ENCODE measurements around the gene ANKS1B.
"Not testable (repeated sequence)": the region's sequence is repeated elsewhere in the genome, so short reads cannot be mapped to it uniquely, and the experiment has no call there.

The ANKS1B gene

DNA sequence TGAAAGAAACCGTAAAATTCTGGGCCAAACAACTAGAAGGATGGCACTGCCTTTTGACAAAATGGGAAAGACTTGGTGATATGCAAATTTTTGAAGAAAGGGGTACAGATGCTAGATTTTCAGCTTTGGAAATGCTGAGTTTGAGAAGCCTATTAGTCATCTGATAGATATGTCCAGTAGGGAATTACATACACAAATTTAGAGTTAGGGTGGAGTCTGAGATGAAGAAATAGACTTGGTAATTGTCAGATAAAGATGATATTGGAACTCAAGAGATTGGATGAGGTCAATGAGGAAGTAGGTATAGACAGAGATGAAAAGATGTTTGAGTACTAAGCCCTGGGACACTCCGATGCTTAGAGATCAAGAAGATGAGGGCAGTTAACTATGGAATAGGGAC lies 184.1 kb downstream of the ANKS1B start:
- no peak for DNase-seq
- Histone ChIP-seq H3K36me3 (ENCODE audit: control insufficient read depth in 4 of 4, insufficient read depth in 4 of 4, low read length in 3 of 4) (no peaks in the 10 kb centered on the region), H3K4me3 (ENCODE audit: control insufficient read depth in 1 of 7, extremely low read depth in 1 of 7, insufficient read depth in 4 of 7, low read depth in 2 of 7, low read length in 6 of 7) (no peak overlapping the region), H3K9me3 (ENCODE audit: control extremely low read depth in 1 of 5, control insufficient read depth in 4 of 5, insufficient read depth in 2 of 5, low read depth in 1 of 5, low read length in 4 of 5) (no peaks in the 10 kb centered on the region), H3K27ac (ENCODE audit: insufficient read depth in 1 of 2, low read depth in 1 of 2, low read length in 2 of 2, poor library complexity in 1 of 2, severe bottlenecking in 2 of 2) (no peak overlapping the region), H3K27me3 (replicated peaks in 2 of 5; ENCODE audit: control insufficient read depth in 4 of 5, insufficient read depth in 5 of 5, low read length in 4 of 5) (peaks cover 0 to 2% (median 0%) of the 10 kb centered on the region in 5 experiments), H3K4me1 (ENCODE audit: control extremely low read depth in 1 of 4, control insufficient read depth in 4 of 4, insufficient read depth in 4 of 4, low read length in 3 of 4) (no peaks in the 10 kb centered on the region)
- POLR2A ChIA-PET, result no interaction called here
- 94% methylated on average over 2 of the region's 2 CpGs for WGBS (ENCODE audit: insufficient coverage)
- CTCF ChIA-PET, result no interaction called here

DNA sequence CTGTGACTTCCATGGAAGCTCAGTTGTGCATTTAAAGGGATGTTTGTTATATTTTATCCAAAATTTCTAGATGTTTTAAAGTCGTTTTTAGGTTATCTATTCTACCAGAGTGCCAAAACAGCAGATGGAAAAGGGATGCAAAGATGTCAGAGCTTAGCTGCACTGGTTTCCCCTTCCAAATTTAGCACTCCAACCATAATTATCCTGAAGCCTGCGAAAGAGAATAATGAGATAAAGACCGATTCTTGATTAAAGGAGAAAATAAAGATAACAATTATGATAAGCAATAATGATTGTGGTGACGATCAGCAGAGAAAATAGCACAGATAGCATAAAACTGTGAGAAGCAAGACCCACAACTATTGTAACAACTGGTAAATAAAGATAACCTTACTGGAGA lies 186.8 kb downstream of the ANKS1B start:
- DNase-seq; H3K36me3 ChIP-seq (ENCODE audit: control insufficient read depth in 4 of 4, insufficient read depth in 4 of 4, low read length in 3 of 4); CTCF ChIA-PET; H3K27me3 ChIP-seq (replicated peaks in 2 of 5; ENCODE audit: control insufficient read depth in 4 of 5, insufficient read depth in 5 of 5, low read length in 4 of 5); H3K4me3 ChIP-seq (ENCODE audit: control insufficient read depth in 1 of 7, extremely low read depth in 1 of 7, insufficient read depth in 4 of 7, low read depth in 2 of 7, low read length in 6 of 7); H3K27ac ChIP-seq (ENCODE audit: insufficient read depth in 1 of 2, low read depth in 1 of 2, low read length in 2 of 2, poor library complexity in 1 of 2, severe bottlenecking in 2 of 2); H3K4me1 ChIP-seq (ENCODE audit: control extremely low read depth in 1 of 4, control insufficient read depth in 4 of 4, insufficient read depth in 4 of 4, low read length in 3 of 4); H3K9me3 ChIP-seq (ENCODE audit: control extremely low read depth in 1 of 5, control insufficient read depth in 4 of 5, insufficient read depth in 2 of 5, low read depth in 1 of 5, low read length in 4 of 5): not testable (repeated sequence)
- POLR2A ChIA-PET, result interaction anchor here (0.6 kb wide), 1 partner anchor 1027 kb away, joined by 3 read pairs; no protein-coding TSS in a partner anchor
- WGBS (ENCODE audit: insufficient coverage), result no CpG with 5 or more reads among the region's 4 CpGs

DNA sequence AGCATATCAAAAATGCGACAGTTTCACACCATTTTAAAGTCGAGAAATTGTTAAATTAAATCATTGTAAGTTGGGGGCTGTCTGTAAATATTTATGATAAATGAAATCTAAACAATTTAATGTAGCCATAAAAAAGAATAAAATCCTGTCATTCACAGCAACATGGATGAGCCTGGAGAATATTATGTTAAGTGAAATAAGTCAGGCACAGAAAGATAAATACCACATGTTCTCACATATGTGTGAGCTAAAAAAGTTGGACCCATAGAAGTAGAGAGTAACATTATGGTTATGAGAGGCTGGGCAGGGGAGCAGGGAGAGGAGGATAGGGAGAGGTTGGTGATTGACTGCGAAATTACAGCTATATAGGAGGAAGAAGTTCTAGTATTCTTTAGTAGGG lies 201.3 kb downstream of the ANKS1B start:
- ChIA-PET POLR2A (interaction anchor here (0.6 kb wide), 1 partner anchor 526 kb away, joined by 3 read pairs; no protein-coding TSS in a partner anchor), CTCF (no interaction called here)
- Histone ChIP-seq H3K9me3 (ENCODE audit: control extremely low read depth in 1 of 5, control insufficient read depth in 4 of 5, insufficient read depth in 2 of 5, low read depth in 1 of 5, low read length in 4 of 5) (peaks cover 0 to 3% (median 1%) of the 10 kb centered on the region in 5 experiments), H3K27ac (ENCODE audit: insufficient read depth in 1 of 2, low read depth in 1 of 2, low read length in 2 of 2, poor library complexity in 1 of 2, severe bottlenecking in 2 of 2) (no peak overlapping the region), H3K4me1 (ENCODE audit: control extremely low read depth in 1 of 4, control insufficient read depth in 4 of 4, insufficient read depth in 4 of 4, low read length in 3 of 4) (no peaks in the 10 kb centered on the region), H3K36me3 (ENCODE audit: control insufficient read depth in 4 of 4, insufficient read depth in 4 of 4, low read length in 3 of 4) (no peaks in the 10 kb centered on the region), H3K27me3 (replicated peaks in 2 of 5; ENCODE audit: control insufficient read depth in 4 of 5, insufficient read depth in 5 of 5, low read length in 4 of 5) (no peaks in the 10 kb centered on the region), H3K4me3 (ENCODE audit: control insufficient read depth in 1 of 7, extremely low read depth in 1 of 7, insufficient read depth in 4 of 7, low read depth in 2 of 7, low read length in 6 of 7) (no peak overlapping the region)
- DNase-seq, result no peak
- WGBS (ENCODE audit: insufficient coverage), result no CpG with 5 or more reads among the region's 3 CpGs

DNA sequence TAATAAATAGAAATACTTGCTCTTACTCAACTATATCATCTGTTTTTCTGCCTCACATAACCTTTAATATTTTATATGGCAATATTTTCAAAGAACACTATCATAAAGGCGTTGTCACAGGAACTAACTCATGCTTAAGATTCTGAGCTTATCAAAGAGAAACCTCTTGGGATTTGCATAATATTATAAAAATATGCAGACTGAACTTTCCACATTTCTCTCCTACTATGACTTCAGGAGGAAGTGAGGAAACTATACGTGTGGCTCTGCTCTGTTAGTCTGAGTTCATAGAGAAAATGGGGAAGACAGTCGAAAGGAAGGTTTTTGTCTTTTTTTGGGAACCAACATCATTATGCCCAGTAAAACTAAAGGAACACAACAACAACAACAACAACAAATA lies 212.5 kb downstream of the ANKS1B start:
- H3K36me3 ChIP-seq (ENCODE audit: control insufficient read depth in 4 of 4, insufficient read depth in 4 of 4, low read length in 3 of 4), result no peaks in the 10 kb centered on the region
- no peak for DNase-seq
- WGBS (ENCODE audit: insufficient coverage), result no CpG with 5 or more reads among the region's 3 CpGs

DNA sequence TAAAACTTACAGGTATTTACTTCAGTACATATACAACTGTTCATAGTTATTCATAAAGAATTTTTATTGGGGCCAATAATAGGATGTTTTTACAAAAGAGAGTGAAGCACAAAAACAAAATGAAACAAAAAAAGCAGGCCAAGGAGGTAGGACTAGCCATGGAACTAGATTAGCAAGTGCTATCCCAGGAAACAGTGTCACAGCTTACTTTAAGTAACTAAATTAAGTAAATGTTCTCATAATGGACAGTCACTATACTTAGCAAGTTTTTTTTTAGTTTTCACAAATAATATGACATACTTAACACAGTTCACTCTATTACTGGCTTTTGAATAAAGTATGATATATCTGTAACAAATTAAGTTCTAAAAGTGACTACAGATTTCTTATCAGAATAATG lies 213.1 kb downstream of the ANKS1B start:
- ChIA-PET CTCF (no interaction called here), POLR2A (interaction anchor here (0.6 kb wide), 1 partner anchor 216 kb away, joined by 3 read pairs; no protein-coding TSS in a partner anchor)
- no peak overlapping the region for H3K4me3 ChIP-seq (ENCODE audit: control insufficient read depth in 1 of 7, extremely low read depth in 1 of 7, insufficient read depth in 4 of 7, low read depth in 2 of 7, low read length in 6 of 7)
- H3K4me1 ChIP-seq (ENCODE audit: control extremely low read depth in 1 of 4, control insufficient read depth in 4 of 4, insufficient read depth in 4 of 4, low read length in 3 of 4), result peaks cover 0 to 3% (median 1%) of the 10 kb centered on the region in 4 experiments
- H3K27ac ChIP-seq (ENCODE audit: insufficient read depth in 1 of 2, low read depth in 1 of 2, low read length in 2 of 2, poor library complexity in 1 of 2, severe bottlenecking in 2 of 2), result no peak overlapping the region
- DNase-seq, result no peak
- H3K9me3 ChIP-seq (ENCODE audit: control extremely low read depth in 1 of 5, control insufficient read depth in 4 of 5, insufficient read depth in 2 of 5, low read depth in 1 of 5, low read length in 4 of 5), result no peaks in the 10 kb centered on the region
- H3K27me3 ChIP-seq (replicated peaks in 2 of 5; ENCODE audit: control insufficient read depth in 4 of 5, insufficient read depth in 5 of 5, low read length in 4 of 5), result no peaks in the 10 kb centered on the region
- H3K36me3 ChIP-seq (ENCODE audit: control insufficient read depth in 4 of 4, insufficient read depth in 4 of 4, low read length in 3 of 4), result no peaks in the 10 kb centered on the region

More for the DNA sequence above, 212.5 kb downstream of the ANKS1B start:
- ChIA-PET CTCF (no interaction called here), POLR2A (no interaction called here)
- Histone ChIP-seq H3K4me1 (ENCODE audit: control extremely low read depth in 1 of 4, control insufficient read depth in 4 of 4, insufficient read depth in 4 of 4, low read length in 3 of 4) (peaks cover 0 to 3% (median 1%) of the 10 kb centered on the region in 4 experiments), H3K4me3 (ENCODE audit: control insufficient read depth in 1 of 7, extremely low read depth in 1 of 7, insufficient read depth in 4 of 7, low read depth in 2 of 7, low read length in 6 of 7) (no peak overlapping the region), H3K27me3 (replicated peaks in 2 of 5; ENCODE audit: control insufficient read depth in 4 of 5, insufficient read depth in 5 of 5, low read length in 4 of 5) (no peaks in the 10 kb centered on the region), H3K27ac (ENCODE audit: insufficient read depth in 1 of 2, low read depth in 1 of 2, low read length in 2 of 2, poor library complexity in 1 of 2, severe bottlenecking in 2 of 2) (no peak overlapping the region), H3K9me3 (ENCODE audit: control extremely low read depth in 1 of 5, control insufficient read depth in 4 of 5, insufficient read depth in 2 of 5, low read depth in 1 of 5, low read length in 4 of 5) (no peaks in the 10 kb centered on the region)

DNA sequence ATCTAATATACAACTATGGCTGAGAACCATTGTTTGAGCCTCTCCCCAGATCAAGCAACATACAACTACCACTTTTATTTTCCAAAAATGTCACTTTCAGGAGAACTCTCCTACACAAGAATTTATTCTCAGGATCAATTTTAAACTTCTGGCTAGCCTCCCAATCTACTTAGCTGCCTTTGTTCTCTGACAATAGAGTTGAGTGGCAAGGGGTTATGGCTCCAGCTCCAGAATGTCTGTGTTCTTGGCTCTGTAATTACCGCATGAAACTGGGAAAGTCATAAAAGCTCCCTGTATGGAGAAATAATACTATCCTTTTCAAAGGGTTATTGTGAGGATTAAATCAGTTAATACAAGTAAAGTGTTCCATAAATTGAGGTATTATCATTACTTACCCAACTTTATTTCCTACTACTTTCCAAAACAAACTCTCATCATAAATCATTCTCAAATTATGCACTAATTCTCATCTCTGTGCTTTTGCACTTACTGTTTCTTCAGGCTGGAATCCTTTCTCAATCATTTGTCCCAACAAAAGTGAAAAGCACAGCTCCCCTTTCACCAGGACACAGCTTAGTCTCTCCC lies 215.2 kb downstream of the ANKS1B start:
- no CpG with 5 or more reads among the region's 1 CpG for WGBS (ENCODE audit: insufficient coverage)
- DNase-seq, result no peak
- Histone ChIP-seq H3K27me3 (replicated peaks in 2 of 5; ENCODE audit: control insufficient read depth in 4 of 5, insufficient read depth in 5 of 5, low read length in 4 of 5) (peaks cover 0 to 3% (median 0%) of the 10 kb centered on the region in 5 experiments), H3K4me1 (ENCODE audit: control extremely low read depth in 1 of 4, control insufficient read depth in 4 of 4, insufficient read depth in 4 of 4, low read length in 3 of 4) (peaks cover 0 to 3% (median 1%) of the 10 kb centered on the region in 4 experiments), H3K36me3 (ENCODE audit: control insufficient read depth in 4 of 4, insufficient read depth in 4 of 4, low read length in 3 of 4) (no peaks in the 10 kb centered on the region), H3K4me3 (ENCODE audit: control insufficient read depth in 1 of 7, extremely low read depth in 1 of 7, insufficient read depth in 4 of 7, low read depth in 2 of 7, low read length in 6 of 7) (no peak overlapping the region), H3K27ac (ENCODE audit: insufficient read depth in 1 of 2, low read depth in 1 of 2, low read length in 2 of 2, poor library complexity in 1 of 2, severe bottlenecking in 2 of 2) (no peak overlapping the region), H3K9me3 (ENCODE audit: control extremely low read depth in 1 of 5, control insufficient read depth in 4 of 5, insufficient read depth in 2 of 5, low read depth in 1 of 5, low read length in 4 of 5) (no peaks in the 10 kb centered on the region)
- ChIA-PET CTCF (interaction anchor here (1.1 kb wide), 1 partner anchor 13 kb away, joined by 4 read pairs; no protein-coding TSS in a partner anchor), POLR2A (no interaction called here)

DNA sequence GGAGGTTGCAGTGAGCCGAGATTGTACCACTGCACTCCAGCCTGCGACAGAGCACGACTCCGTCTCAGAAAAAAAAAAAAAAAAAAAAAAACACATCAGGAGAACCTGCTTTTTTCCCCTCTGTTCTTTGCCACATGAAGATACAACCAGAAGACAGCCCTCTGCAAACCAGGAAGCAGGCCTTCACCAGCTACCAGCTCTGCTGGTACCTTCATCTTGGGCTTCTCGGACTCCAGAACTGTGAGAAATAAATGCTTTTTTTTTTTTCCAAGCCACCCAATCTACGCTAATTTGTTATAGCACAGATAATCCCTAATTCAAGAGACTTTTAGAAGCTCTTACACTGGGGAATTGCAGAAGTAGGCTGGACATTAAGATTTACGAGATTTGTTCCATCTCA lies 216.0 kb downstream of the ANKS1B start:
- WGBS (ENCODE audit: insufficient coverage), result 90% methylated on average over 5 of the region's 7 CpGs
- Histone ChIP-seq H3K27me3 (replicated peaks in 2 of 5; ENCODE audit: control insufficient read depth in 4 of 5, insufficient read depth in 5 of 5, low read length in 4 of 5) (peaks cover 0 to 3% (median 0%) of the 10 kb centered on the region in 5 experiments), H3K4me1 (ENCODE audit: control extremely low read depth in 1 of 4, control insufficient read depth in 4 of 4, insufficient read depth in 4 of 4, low read length in 3 of 4) (peaks cover 0 to 3% (median 1%) of the 10 kb centered on the region in 4 experiments), H3K27ac (ENCODE audit: insufficient read depth in 1 of 2, low read depth in 1 of 2, low read length in 2 of 2, poor library complexity in 1 of 2, severe bottlenecking in 2 of 2) (no peak overlapping the region), H3K4me3 (ENCODE audit: control insufficient read depth in 1 of 7, extremely low read depth in 1 of 7, insufficient read depth in 4 of 7, low read depth in 2 of 7, low read length in 6 of 7) (no peak overlapping the region), H3K36me3 (ENCODE audit: control insufficient read depth in 4 of 4, insufficient read depth in 4 of 4, low read length in 3 of 4) (no peaks in the 10 kb centered on the region), H3K9me3 (ENCODE audit: control extremely low read depth in 1 of 5, control insufficient read depth in 4 of 5, insufficient read depth in 2 of 5, low read depth in 1 of 5, low read length in 4 of 5) (no peaks in the 10 kb centered on the region)
- CTCF ChIA-PET, result interaction anchor here (1.1 kb wide), 1 partner anchor 13 kb away, joined by 4 read pairs; no protein-coding TSS in a partner anchor
- POLR2A ChIA-PET, result no interaction called here
- no peak for DNase-seq
